Measurements from ENCODE around the gene OGFOD2. TPM values are rescaled to one million over a fixed set of nuclear protein-coding genes. Genes with fewer than 3 reads are reported as not detected.

The OGFOD2 gene
- total and polyA plus RNA-seq, 2 of the 13 experiments (the other 11 are each of a cell fraction or from before 2014, with no cell fraction given) = 13.2 to 14.6 TPM

DNA sequence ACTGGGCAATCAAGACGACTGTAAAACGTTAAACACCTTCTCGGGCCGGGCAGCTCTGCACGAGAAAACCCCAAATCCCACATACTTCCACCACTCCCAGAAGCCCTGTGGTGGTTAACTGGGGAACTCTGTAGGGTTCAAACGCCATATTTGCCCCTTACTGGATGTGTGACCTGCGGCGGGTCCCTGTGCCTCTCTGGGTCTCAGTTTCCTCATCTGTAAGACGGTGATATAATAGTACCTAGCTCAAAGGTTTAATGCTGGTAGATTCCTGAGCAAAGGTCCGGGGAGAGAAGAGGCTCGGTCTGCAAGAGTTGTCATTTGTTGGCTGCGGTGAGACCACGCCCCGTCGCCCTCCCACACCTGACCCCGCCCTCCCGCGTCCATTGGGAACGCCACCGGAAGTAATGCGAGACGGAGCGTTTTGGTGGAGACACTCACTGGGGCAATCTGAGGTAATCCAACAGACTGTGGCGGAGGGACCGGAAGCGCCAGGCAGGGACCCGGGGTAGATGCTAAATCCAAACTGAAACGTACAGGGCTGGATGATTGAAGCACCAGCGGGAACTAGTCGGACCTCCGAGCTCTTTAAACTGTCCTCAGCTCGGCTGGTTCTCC, 661 bp upstream of the OGFOD2 start (continued):
- TF ChIP-seq, protein P1, sequence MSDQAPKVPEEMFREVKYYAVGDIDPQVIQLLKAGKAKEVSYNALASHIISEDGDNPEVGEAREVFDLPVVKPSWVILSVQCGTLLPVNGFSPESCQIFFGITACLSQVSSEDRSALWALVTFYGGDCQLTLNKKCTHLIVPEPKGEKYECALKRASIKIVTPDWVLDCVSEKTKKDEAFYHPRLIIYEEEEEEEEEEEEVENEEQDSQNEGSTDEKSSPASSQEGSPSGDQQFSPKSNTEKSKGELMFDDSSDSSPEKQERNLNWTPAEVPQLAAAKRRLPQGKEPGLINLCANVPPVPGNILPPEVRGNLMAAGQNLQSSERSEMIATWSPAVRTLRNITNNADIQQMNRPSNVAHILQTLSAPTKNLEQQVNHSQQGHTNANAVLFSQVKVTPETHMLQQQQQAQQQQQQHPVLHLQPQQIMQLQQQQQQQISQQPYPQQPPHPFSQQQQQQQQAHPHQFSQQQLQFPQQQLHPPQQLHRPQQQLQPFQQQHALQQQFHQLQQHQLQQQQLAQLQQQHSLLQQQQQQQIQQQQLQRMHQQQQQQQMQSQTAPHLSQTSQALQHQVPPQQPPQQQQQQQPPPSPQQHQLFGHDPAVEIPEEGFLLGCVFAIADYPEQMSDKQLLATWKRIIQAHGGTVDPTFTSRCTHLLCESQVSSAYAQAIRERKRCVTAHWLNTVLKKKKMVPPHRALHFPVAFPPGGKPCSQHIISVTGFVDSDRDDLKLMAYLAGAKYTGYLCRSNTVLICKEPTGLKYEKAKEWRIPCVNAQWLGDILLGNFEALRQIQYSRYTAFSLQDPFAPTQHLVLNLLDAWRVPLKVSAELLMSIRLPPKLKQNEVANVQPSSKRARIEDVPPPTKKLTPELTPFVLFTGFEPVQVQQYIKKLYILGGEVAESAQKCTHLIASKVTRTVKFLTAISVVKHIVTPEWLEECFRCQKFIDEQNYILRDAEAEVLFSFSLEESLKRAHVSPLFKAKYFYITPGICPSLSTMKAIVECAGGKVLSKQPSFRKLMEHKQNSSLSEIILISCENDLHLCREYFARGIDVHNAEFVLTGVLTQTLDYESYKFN (CRISPR knock-in tag; conservative IDR thresholded peaks at IDR 0.05) = 0 out of 2 replicates have a peak, but pooled peaks have one; percentile 19
- TF ChIP-seq SMARCC2 (IDR thresholded peaks at IDR 0.05) (no peak), ZNF839 (CRISPR knock-in tag; IDR thresholded peaks at IDR 0.05; ENCODE audit: borderline replicate concordance) (no peak), ZNF737 (CRISPR knock-in tag; IDR thresholded peaks at IDR 0.05; ENCODE audit: borderline replicate concordance) (no peak), KDM1A (CRISPR knock-in tag; IDR thresholded peaks at IDR 0.05) (no peak), TBP (CRISPR knock-in tag; IDR thresholded peaks at IDR 0.05) (no peak), ZNF777 (CRISPR knock-in tag; IDR thresholded peaks at IDR 0.05) (no peak), ZNF713 (CRISPR knock-in tag; IDR thresholded peaks at IDR 0.05) (no peak), ZBTB7B (CRISPR knock-in tag; IDR thresholded peaks at IDR 0.05) (peak; percentile 40; the same call in 1 of the 2 replicates), TGIF2 (CRISPR knock-in tag; IDR thresholded peaks at IDR 0.05) (peak; percentile 40; the same call in 1 of the 2 replicates), ZNF883 (CRISPR knock-in tag; IDR thresholded peaks at IDR 0.05; ENCODE audit: not compliant biosample characterization) (no peak), HDAC6 (IDR thresholded peaks at IDR 0.05; ENCODE audit: low read depth, low read length) (no peak), ZNF577 (CRISPR knock-in tag; IDR thresholded peaks at IDR 0.05; ENCODE audit: borderline replicate concordance, low read depth) (no peak), JUND (CRISPR knock-in tag; IDR thresholded peaks at IDR 0.05) (peak; percentile 46; the same call in 1 of the 2 replicates), PHB2 (IDR thresholded peaks at IDR 0.05; ENCODE audit: partially characterized antibody) (no peak)
- TF ChIP-seq, protein P2, sequence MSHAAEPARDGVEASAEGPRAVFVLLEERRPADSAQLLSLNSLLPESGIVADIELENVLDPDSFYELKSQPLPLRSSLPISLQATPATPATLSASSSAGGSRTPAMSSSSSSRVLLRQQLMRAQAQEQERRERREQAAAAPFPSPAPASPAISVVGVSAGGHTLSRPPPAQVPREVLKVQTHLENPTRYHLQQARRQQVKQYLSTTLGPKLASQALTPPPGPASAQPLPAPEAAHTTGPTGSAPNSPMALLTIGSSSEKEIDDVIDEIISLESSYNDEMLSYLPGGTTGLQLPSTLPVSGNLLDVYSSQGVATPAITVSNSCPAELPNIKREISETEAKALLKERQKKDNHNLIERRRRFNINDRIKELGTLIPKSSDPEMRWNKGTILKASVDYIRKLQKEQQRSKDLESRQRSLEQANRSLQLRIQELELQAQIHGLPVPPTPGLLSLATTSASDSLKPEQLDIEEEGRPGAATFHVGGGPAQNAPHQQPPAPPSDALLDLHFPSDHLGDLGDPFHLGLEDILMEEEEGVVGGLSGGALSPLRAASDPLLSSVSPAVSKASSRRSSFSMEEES (CRISPR knock-in tag; IDR thresholded peaks at IDR 0.05) = peak; percentile 34; the same call in 1 of the 2 replicates
- TF ChIP-seq, protein P3, sequence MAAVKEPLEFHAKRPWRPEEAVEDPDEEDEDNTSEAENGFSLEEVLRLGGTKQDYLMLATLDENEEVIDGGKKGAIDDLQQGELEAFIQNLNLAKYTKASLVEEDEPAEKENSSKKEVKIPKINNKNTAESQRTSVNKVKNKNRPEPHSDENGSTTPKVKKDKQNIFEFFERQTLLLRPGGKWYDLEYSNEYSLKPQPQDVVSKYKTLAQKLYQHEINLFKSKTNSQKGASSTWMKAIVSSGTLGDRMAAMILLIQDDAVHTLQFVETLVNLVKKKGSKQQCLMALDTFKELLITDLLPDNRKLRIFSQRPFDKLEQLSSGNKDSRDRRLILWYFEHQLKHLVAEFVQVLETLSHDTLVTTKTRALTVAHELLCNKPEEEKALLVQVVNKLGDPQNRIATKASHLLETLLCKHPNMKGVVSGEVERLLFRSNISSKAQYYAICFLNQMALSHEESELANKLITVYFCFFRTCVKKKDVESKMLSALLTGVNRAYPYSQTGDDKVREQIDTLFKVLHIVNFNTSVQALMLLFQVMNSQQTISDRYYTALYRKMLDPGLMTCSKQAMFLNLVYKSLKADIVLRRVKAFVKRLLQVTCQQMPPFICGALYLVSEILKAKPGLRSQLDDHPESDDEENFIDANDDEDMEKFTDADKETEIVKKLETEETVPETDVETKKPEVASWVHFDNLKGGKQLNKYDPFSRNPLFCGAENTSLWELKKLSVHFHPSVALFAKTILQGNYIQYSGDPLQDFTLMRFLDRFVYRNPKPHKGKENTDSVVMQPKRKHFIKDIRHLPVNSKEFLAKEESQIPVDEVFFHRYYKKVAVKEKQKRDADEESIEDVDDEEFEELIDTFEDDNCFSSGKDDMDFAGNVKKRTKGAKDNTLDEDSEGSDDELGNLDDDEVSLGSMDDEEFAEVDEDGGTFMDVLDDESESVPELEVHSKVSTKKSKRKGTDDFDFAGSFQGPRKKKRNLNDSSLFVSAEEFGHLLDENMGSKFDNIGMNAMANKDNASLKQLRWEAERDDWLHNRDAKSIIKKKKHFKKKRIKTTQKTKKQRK (IDR thresholded peaks at IDR 0.05; ENCODE audit: low read length) = no peak
- TF ChIP-seq, protein P4, sequence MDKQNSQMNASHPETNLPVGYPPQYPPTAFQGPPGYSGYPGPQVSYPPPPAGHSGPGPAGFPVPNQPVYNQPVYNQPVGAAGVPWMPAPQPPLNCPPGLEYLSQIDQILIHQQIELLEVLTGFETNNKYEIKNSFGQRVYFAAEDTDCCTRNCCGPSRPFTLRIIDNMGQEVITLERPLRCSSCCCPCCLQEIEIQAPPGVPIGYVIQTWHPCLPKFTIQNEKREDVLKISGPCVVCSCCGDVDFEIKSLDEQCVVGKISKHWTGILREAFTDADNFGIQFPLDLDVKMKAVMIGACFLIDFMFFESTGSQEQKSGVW (CRISPR knock-in tag; IDR thresholded peaks at IDR 0.05; ENCODE audit: borderline replicate concordance) = no peak
- TF ChIP-seq, protein P5, sequence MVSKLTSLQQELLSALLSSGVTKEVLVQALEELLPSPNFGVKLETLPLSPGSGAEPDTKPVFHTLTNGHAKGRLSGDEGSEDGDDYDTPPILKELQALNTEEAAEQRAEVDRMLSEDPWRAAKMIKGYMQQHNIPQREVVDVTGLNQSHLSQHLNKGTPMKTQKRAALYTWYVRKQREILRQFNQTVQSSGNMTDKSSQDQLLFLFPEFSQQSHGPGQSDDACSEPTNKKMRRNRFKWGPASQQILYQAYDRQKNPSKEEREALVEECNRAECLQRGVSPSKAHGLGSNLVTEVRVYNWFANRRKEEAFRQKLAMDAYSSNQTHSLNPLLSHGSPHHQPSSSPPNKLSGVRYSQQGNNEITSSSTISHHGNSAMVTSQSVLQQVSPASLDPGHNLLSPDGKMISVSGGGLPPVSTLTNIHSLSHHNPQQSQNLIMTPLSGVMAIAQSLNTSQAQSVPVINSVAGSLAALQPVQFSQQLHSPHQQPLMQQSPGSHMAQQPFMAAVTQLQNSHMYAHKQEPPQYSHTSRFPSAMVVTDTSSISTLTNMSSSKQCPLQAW (CRISPR knock-in tag; IDR thresholded peaks at IDR 0.05) = peak; percentile 71; the same call in 1 of the 2 replicates

Measured in HepG2 (cell line).